Adrenal gland (tissue), 12 donors: ENCODE data around the gene MEOX2. TPM values are rescaled to one million over a fixed set of nuclear protein-coding genes. Genes with fewer than 3 reads are reported as not detected.

Experiments used
- DNase-seq, 7 donors: peaks; one replicate each; pipeline ENCODE4 v3.0.0-alpha.2; 2019 to 2020
- H3K27ac ChIP-seq, 5 donors: fragments of 200-600 bp; sonication (generic) in 4 of 5; 1 replicate in 3 of 5; 2 replicates in 2 of 5; pipeline versions ENCODE4 v1.5.1 to v1.8.0; 2016 to 2020; ENCODE audit warnings: mild to moderate bottlenecking in 1 of 5
- H3K27me3 ChIP-seq: fragments of 200-600 bp; 2 replicates; pipeline ENCODE4 v1.8.0; 2021
- H3K36me3 ChIP-seq, 2 donors: fragments of 200-600 bp; replicated peaks in 1 of 2; 1 replicate in 1 of 2; 2 replicates in 1 of 2; pipeline versions ENCODE4 v1.5.1 to v1.8.0; 2018 to 2022
- H3K4me1 ChIP-seq, 2 donors: fragments of 200-600 bp; replicated peaks in 1 of 2; 1 replicate in 1 of 2; 2 replicates in 1 of 2; pipeline versions ENCODE4 v1.5.1 to v1.8.0; 2018 to 2021
- H3K4me3 ChIP-seq, 4 donors: fragments of 200-600 bp; sonication (generic) in 3 of 4; one replicate each; pipeline ENCODE4 v1.5.1; 2016 to 2018
- H3K9me3 ChIP-seq, 3 donors: fragments of 200-600 bp; sonication (generic) in 1 of 3; replicated peaks in 1 of 3; 1 replicate in 2 of 3; 2 replicates in 1 of 3; pipeline versions ENCODE4 v1.5.1 to v1.8.0; 2016 to 2021
- CTCF ChIP-seq, 6 experiments: fragments of 450-650 bp in 4 of 6; fragments of 200-600 bp in 2 of 6; sonication (generic) in 1 of 6; IDR thresholded peaks; 1 replicate in 5 of 6; 2 replicates in 1 of 6; pipeline versions ENCODE4 v1.5.1 to v1.8.0; 2016 to 2021; ENCODE audit warnings: antibody characterized with exemption in 6 of 6, mild to moderate bottlenecking in 2 of 6, moderate library complexity in 1 of 6
- POLR2A ChIP-seq, 2 donors: fragments of 450-650 bp; IDR thresholded peaks; one replicate each; pipeline ENCODE4 v1.6.1; 2017; ENCODE audit warnings: antibody characterized with exemption in 2 of 2, mild to moderate bottlenecking in 2 of 2, moderate library complexity in 1 of 2
- WGBS, 4 donors: extraction: QIAGEN DNeasy Blood & Tissue Kit in 2 of 4; methylation state at CpG; one replicate each; pipeline versions ENCODE4 v1.1.5 to v1.1.7; 2013 to 2017; 5-methylcytosine and 5-hydroxymethylcytosine counted together
- intact Hi-C, 2 donors: fragments of 100-400 bp; cut with DNase I; formaldehyde crosslinking; loops; one replicate each; pipeline versions ENCODE4 v1.14.1 to v1.15.0; 2022 to 2023
- polyA plus RNA-seq, 3 donors: library from polyadenylated mRNA; stranded (reverse); fragments of 200-250 nt in 2 of 3; fragments of 350-450 nt in 1 of 3; fragmentation: Illumina TruSeq in 1 of 3; extraction: RNeasy Lipid Tissue Mini Kit (QIAGEN cat#74804) in 1 of 3; gene quantifications; one replicate each; pipeline ENCODE4 v1.2.3, GENCODE V29; 2013 to 2014
- total RNA-seq, 9 donors: library from RNA; depleted of rRNA in 4 of 9; stranded (reverse); fragments of >200 nt in 4 of 9; fragments of 120-200 nt in 1 of 9; fragmentation: NEBNext Ultra II Directional in 1 of 9; extraction: Animal tissue kit (Norgen Biotek cat#: 25700) in 1 of 9; gene quantifications; one replicate each; pipeline versions ENCODE4 v1.1.0 to v1.2.4, GENCODE V29; 2013 to 2023
- donor health status: healthy with polysubstance abuse.
- donor health status: Bipolar disorder and iron deficiency.
- donor health status: DM: yes; HTN: yes; CAD: no.
- donor health status: DM: no; HTN: no; CAD: no.
- donor health status: DM: no; HTN: no; CAD: no.
- donor health status: DM: yes; HTN: yes; CAD: no.

The MEOX2 gene
- total and polyA plus RNA-seq, 12 donors, result 0.14 to 3.0 (median 0.79) TPM; not detected in 2

GRCh38 chr7:15621468-15621867, 65.0 kb downstream of the MEOX2 start:
- Histone ChIP-seq H3K36me3 (no peaks in the 10 kb centered on the region), H3K27me3 (no peaks in the 10 kb centered on the region)

GRCh38 chr7:15620491-15621185, 65.8 kb downstream of the MEOX2 start:
- no peaks in the 10 kb centered on the region for H3K9me3 ChIP-seq
- WGBS, 4 donors, result 52 to 57% (median 54%) methylated on average over 6 of the region's 6 CpGs
- no peaks in the 10 kb centered on the region for H3K27me3 ChIP-seq
- H3K4me3 ChIP-seq, result no peak overlapping the region
- no peak overlapping the region for H3K27ac ChIP-seq
- intact Hi-C loops, result no loop called here
- H3K36me3 ChIP-seq, result no peaks in the 10 kb centered on the region
- no peaks in the 10 kb centered on the region for H3K4me1 ChIP-seq
- no peak for TF ChIP-seq POLR2A (IDR thresholded peaks at IDR 0.05)
- TF ChIP-seq CTCF (IDR thresholded peaks at IDR 0.05), result no peak
- DNase-seq, result no peak

More at GRCh38 chr7:15621468-15621867, 65.0 kb downstream of the MEOX2 start:
- 76 to 90% (median 83%) methylated on average over 2 of the region's 2 CpGs for WGBS, 4 donors
- H3K4me1 ChIP-seq, result no peaks in the 10 kb centered on the region
- no peak overlapping the region for H3K4me3 ChIP-seq
- intact Hi-C loops, result no loop called here
- DNase-seq, result no peak
- no peaks in the 10 kb centered on the region for H3K9me3 ChIP-seq
- no peak overlapping the region for H3K27ac ChIP-seq
- TF ChIP-seq POLR2A (IDR thresholded peaks at IDR 0.05), result no peak
- no peak for TF ChIP-seq CTCF (IDR thresholded peaks at IDR 0.05)

- TF ChIP-seq POLR2A (IDR thresholded peaks at IDR 0.05), result no peak
- TF ChIP-seq CTCF (IDR thresholded peaks at IDR 0.05), result no peak
- Histone ChIP-seq H3K27me3 (no peaks in the 10 kb centered on the region), H3K9me3 (no peaks in the 10 kb centered on the region), H3K27ac (no peak overlapping the region), H3K36me3 (no peaks in the 10 kb centered on the region), H3K4me3 (no peak overlapping the region), H3K4me1 (no peaks in the 10 kb centered on the region)
- intact Hi-C loops, result no loop called here
- DNase-seq, result no peak
- 83 to 94% (median 86%) methylated on average over 2 of the region's 2 CpGs for WGBS, 4 donors
Observed at GRCh38 chr7:15618275-15618674, 68.2 kb downstream of the MEOX2 start.

- Histone ChIP-seq H3K27me3 (no peaks in the 10 kb centered on the region), H3K9me3 (no peaks in the 10 kb centered on the region), H3K4me3 (no peak overlapping the region), H3K4me1 (no peaks in the 10 kb centered on the region), H3K27ac (no peak overlapping the region), H3K36me3 (no peaks in the 10 kb centered on the region)
- WGBS, 4 donors, result 69 to 78% (median 75%) methylated on average over 8 of the region's 8 CpGs
- no peak for TF ChIP-seq POLR2A (IDR thresholded peaks at IDR 0.05)
- no peak for TF ChIP-seq CTCF (IDR thresholded peaks at IDR 0.05)
- intact Hi-C loops, result no loop called here
- no peak for DNase-seq
Observed at GRCh38 chr7:15612205-15612604, 74.3 kb downstream of the MEOX2 start.
